Measurements from ENCODE around the gene PRKCA.

The PRKCA gene

GRCh38 chr17:66435182-66435581 is 132.8 kb downstream of the PRKCA start:
- DNase-seq (ENCODE audit: low spot score): no peak
- POLR2A ChIA-PET (ENCODE audit: low non-redundant PET): no interaction called here
- CTCF ChIA-PET: no interaction called here
- TF ChIP-seq CTCF (conservative IDR thresholded peaks at IDR 0.05; ENCODE audit: low read depth): no peak
- H3K27ac ChIP-seq: no peak overlapping the region

- no peak for DNase-seq (ENCODE audit: low spot score)
- H3K27ac ChIP-seq: no peak overlapping the region
- TF ChIP-seq CTCF (conservative IDR thresholded peaks at IDR 0.05; ENCODE audit: low read depth): no peak
- CTCF ChIA-PET: no interaction called here
- POLR2A ChIA-PET (ENCODE audit: low non-redundant PET): no interaction called here
Measured at GRCh38 chr17:66436631-66437030, 134.2 kb downstream of the PRKCA start.

GRCh38 chr17:66437476-66438026 is 135.1 kb downstream of the PRKCA start:
- ChIA-PET POLR2A (ENCODE audit: low non-redundant PET) (no interaction called here), CTCF (no interaction called here)
- no peak for DNase-seq (ENCODE audit: low spot score)
- no peak for TF ChIP-seq CTCF (conservative IDR thresholded peaks at IDR 0.05; ENCODE audit: low read depth)
- H3K27ac ChIP-seq: no peak overlapping the region

- CTCF ChIA-PET: no interaction called here
- no peak for TF ChIP-seq CTCF (conservative IDR thresholded peaks at IDR 0.05; ENCODE audit: low read depth)
- no peak for DNase-seq (ENCODE audit: low spot score)
- H3K27ac ChIP-seq: no peak overlapping the region
- POLR2A ChIA-PET (ENCODE audit: low non-redundant PET): no interaction called here
Measured at GRCh38 chr17:66438101-66438500, 135.7 kb downstream of the PRKCA start.

- CTCF ChIA-PET: no interaction called here
- POLR2A ChIA-PET (ENCODE audit: low non-redundant PET): interaction anchor here (0.7 kb wide), 1 partner anchor 677 kb away, joined by 4 read pairs; no protein-coding TSS in a partner anchor
- no peak for TF ChIP-seq CTCF (conservative IDR thresholded peaks at IDR 0.05; ENCODE audit: low read depth)
- H3K27ac ChIP-seq: peak overlapping the region; percentile 57
- DNase-seq (ENCODE audit: low spot score): no peak
Measured at GRCh38 chr17:66441101-66441661, 138.8 kb downstream of the PRKCA start.

- DNase-seq (ENCODE audit: low spot score): no peak
- POLR2A ChIA-PET (ENCODE audit: low non-redundant PET): no interaction called here
- no peak overlapping the region for H3K27ac ChIP-seq
- CTCF ChIA-PET: no interaction called here
- TF ChIP-seq CTCF (conservative IDR thresholded peaks at IDR 0.05; ENCODE audit: low read depth): no peak
Measured at GRCh38 chr17:66443166-66443565, 140.8 kb downstream of the PRKCA start.
